Mucosa of stomach (tissue), 1 donor: ENCODE measurements around the gene ASB10.

ENCODE experiments used
- H3K27me3 ChIP-seq: one replicate; pipeline ENCODE4 v1.7.0; 2013; ENCODE audit warnings: mild to moderate bottlenecking, low read length; ENCODE audit not compliant: control insufficient read depth, insufficient read depth
- H3K36me3 ChIP-seq: one replicate; pipeline ENCODE4 v1.7.0; 2013; ENCODE audit warnings: low read length; ENCODE audit not compliant: control insufficient read depth, insufficient read depth
- H3K4me1 ChIP-seq: one replicate; pipeline ENCODE4 v1.7.0; 2013; ENCODE audit warnings: mild to moderate bottlenecking, low read length; ENCODE audit not compliant: control insufficient read depth, insufficient read depth
- H3K4me3 ChIP-seq: one replicate; pipeline ENCODE4 v1.7.0; 2013; ENCODE audit warnings: low read length
- H3K9ac ChIP-seq: one replicate; pipeline ENCODE4 v1.7.0; 2013; ENCODE audit warnings: mild to moderate bottlenecking, low read length, moderate library complexity
- H3K9me3 ChIP-seq: one replicate; pipeline ENCODE4 v1.7.0; 2013; ENCODE audit warnings: mild to moderate bottlenecking, low read length, moderate library complexity; ENCODE audit not compliant: control insufficient read depth
- donor health status: Pancreatic carcinoma.

The ASB10 gene

GRCh38 chr7:151128144-151128543 is 58.9 kb downstream of the ASB10 start:
- Histone ChIP-seq H3K4me3 (no peak overlapping the region), H3K36me3 (peaks cover 7% of the 10 kb centered on the region), H3K9me3 (no peaks in the 10 kb centered on the region), H3K27me3 (no peaks in the 10 kb centered on the region), H3K9ac (no peak overlapping the region), H3K4me1 (peaks cover 14% of the 10 kb centered on the region)

GRCh38 chr7:151126491-151127137 is 60.4 kb downstream of the ASB10 start:
- H3K9me3 ChIP-seq = no peaks in the 10 kb centered on the region
- H3K4me3 ChIP-seq = no peak overlapping the region
- no peak overlapping the region for H3K9ac ChIP-seq
- peaks cover 7% of the 10 kb centered on the region for H3K36me3 ChIP-seq
- peaks cover 14% of the 10 kb centered on the region for H3K4me1 ChIP-seq
- H3K27me3 ChIP-seq = no peaks in the 10 kb centered on the region

DNA sequence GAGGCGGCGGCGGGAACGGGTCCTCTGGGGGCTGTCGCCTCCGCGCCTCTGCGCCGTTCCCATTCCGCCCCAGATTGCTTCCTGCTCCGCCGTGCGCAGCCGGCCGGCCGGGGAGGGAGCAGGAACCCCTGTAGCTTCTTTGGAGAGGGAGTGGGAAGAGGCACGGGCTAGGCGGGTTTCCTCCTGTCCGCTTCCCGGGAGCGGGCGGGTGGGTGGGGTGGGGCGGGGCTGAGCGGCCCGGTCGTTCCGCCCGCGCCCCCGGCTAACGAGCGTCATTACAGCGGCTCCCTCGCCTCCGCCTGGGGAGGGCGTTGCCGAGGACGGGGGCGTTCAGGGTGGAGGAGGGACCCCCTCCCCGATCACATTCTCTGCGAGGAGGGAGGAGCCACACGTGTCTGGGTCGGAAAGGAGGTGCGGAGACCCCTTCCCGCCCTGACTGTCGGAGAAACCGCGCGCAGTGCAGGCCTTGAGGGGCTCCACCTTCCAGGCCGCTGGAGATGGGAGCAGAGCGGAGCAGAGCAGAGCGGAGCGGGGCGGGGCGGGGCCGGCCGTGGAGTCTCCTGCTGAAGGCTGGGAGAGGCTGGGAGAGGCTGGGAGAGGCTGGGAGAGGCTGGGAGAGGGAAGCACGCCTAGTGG is 61.1 kb downstream of the ASB10 start:
- no peak overlapping the region for H3K4me3 ChIP-seq
- no peak overlapping the region for H3K9ac ChIP-seq
- peaks cover 7% of the 10 kb centered on the region for H3K36me3 ChIP-seq
- no peaks in the 10 kb centered on the region for H3K9me3 ChIP-seq
- H3K4me1 ChIP-seq = peaks cover 14% of the 10 kb centered on the region
- no peaks in the 10 kb centered on the region for H3K27me3 ChIP-seq
